ENCODE results near the gene ZBBX. TPM values are rescaled to one million over a fixed set of nuclear protein-coding genes. Genes with fewer than 3 reads are reported as not detected.

The ZBBX gene
- polyA plus RNA-seq, 1 donor from 2014 or later = 2.7 TPM

- Histone ChIP-seq H3K36me3 (ENCODE audit: insufficient read depth, low read length) (no peaks in the 10 kb centered on the region), H3K79me2 (replicated peaks; ENCODE audit: insufficient read depth, low read length) (no peaks in the 10 kb centered on the region), H3K9ac (ENCODE audit: low read length) (no peak overlapping the region), H4K20me1 (ENCODE audit: insufficient read depth) (no peaks in the 10 kb centered on the region), H3K9me2 (ENCODE audit: insufficient read depth, low read length) (no peaks in the 10 kb centered on the region), H2AFZ (ENCODE audit: low read depth, low read length) (no peak overlapping the region), H3K9me3 (ENCODE audit: low read length) (no peaks in the 10 kb centered on the region), H3K27ac (ENCODE audit: low read length) (no peak overlapping the region), H3K4me2 (ENCODE audit: low read length) (no peak overlapping the region), H3F3A (ENCODE audit: insufficient read depth, low read length, poor library complexity, severe bottlenecking) (no peaks in the 10 kb centered on the region), H3K4me3 (ENCODE audit: low read length) (no peak overlapping the region), H3K27me3 (ENCODE audit: insufficient read depth, low read depth, low read length) (no peaks in the 10 kb centered on the region)
- TF ChIP-seq EP300 (conservative IDR thresholded peaks at IDR 0.05; ENCODE audit: poor library complexity, severe bottlenecking) = no peak
- no peak for TF ChIP-seq POLR2AphosphoS5 (IDR thresholded peaks at IDR 0.05)
- no peak for TF ChIP-seq SMC3 (conservative IDR thresholded peaks at IDR 0.05; ENCODE audit: poor library complexity)
- TF ChIP-seq MXI1 (conservative IDR thresholded peaks at IDR 0.05; ENCODE audit: poor library complexity, severe bottlenecking) = no peak
- no peak for TF ChIP-seq REST (IDR thresholded peaks at IDR 0.05; ENCODE audit: borderline replicate concordance)
- TF ChIP-seq RAD21 (conservative IDR thresholded peaks at IDR 0.05) = no peak
- no peak for TF ChIP-seq TAF1 (IDR thresholded peaks at IDR 0.05; ENCODE audit: low read depth)
- no peak for TF ChIP-seq CTCF (IDR thresholded peaks at IDR 0.05; ENCODE audit: poor library complexity, severe bottlenecking)
- TF ChIP-seq EZH2 (IDR thresholded peaks at IDR 0.05; ENCODE audit: borderline replicate concordance, insufficient read depth, low read length, poor library complexity, severe bottlenecking) = no peak
These were observed 91.4 kb downstream of the ZBBX start for GRCh38 chr3:167288737-167289136.

DNA sequence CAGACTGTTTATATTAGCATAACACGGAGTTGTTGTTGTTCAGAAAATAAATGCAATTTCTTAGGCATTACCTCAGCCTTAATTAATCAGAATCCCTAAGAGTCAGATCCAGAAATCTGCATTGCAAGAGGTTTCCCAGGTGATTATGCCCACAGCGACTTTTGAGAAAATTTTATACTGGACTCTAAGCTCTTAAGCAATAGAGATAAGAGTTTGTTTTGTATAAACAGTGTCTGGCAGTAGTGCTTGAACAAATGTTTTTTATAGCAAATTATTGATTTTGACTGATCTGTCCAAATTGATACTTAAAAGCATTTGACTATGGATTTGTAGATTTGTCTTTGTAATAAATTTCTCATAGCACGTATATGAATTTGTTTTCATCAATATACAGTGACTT is 92.8 kb downstream of the ZBBX start:
- Histone ChIP-seq H3K36me3 (ENCODE audit: insufficient read depth, low read length) (no peaks in the 10 kb centered on the region), H3K27ac (ENCODE audit: low read length) (no peak overlapping the region), H3F3A (ENCODE audit: insufficient read depth, low read length, poor library complexity, severe bottlenecking) (no peaks in the 10 kb centered on the region), H4K20me1 (ENCODE audit: insufficient read depth) (no peaks in the 10 kb centered on the region), H3K9me2 (ENCODE audit: insufficient read depth, low read length) (no peaks in the 10 kb centered on the region), H3K79me2 (replicated peaks; ENCODE audit: insufficient read depth, low read length) (no peaks in the 10 kb centered on the region), H3K9ac (ENCODE audit: low read length) (no peak overlapping the region), H2AFZ (ENCODE audit: low read depth, low read length) (no peak overlapping the region), H3K9me3 (ENCODE audit: low read length) (no peaks in the 10 kb centered on the region), H3K27me3 (ENCODE audit: insufficient read depth, low read depth, low read length) (no peaks in the 10 kb centered on the region), H3K4me2 (ENCODE audit: low read length) (no peak overlapping the region), H3K4me3 (ENCODE audit: low read length) (no peak overlapping the region)
- TF ChIP-seq REST (IDR thresholded peaks at IDR 0.05; ENCODE audit: borderline replicate concordance) = no peak
- TF ChIP-seq CTCF (IDR thresholded peaks at IDR 0.05; ENCODE audit: poor library complexity, severe bottlenecking) = no peak
- TF ChIP-seq RAD21 (conservative IDR thresholded peaks at IDR 0.05) = no peak
- TF ChIP-seq EP300 (conservative IDR thresholded peaks at IDR 0.05; ENCODE audit: poor library complexity, severe bottlenecking) = no peak
- no peak for TF ChIP-seq POLR2AphosphoS5 (IDR thresholded peaks at IDR 0.05)
- no peak for TF ChIP-seq TAF1 (IDR thresholded peaks at IDR 0.05; ENCODE audit: low read depth)
- TF ChIP-seq SMC3 (conservative IDR thresholded peaks at IDR 0.05; ENCODE audit: poor library complexity) = no peak
- no peak for TF ChIP-seq MXI1 (conservative IDR thresholded peaks at IDR 0.05; ENCODE audit: poor library complexity, severe bottlenecking)
- no peak for TF ChIP-seq EZH2 (IDR thresholded peaks at IDR 0.05; ENCODE audit: borderline replicate concordance, insufficient read depth, low read length, poor library complexity, severe bottlenecking)
